ENCODE results near the gene PCDHB7.
"Not testable (repeated sequence)": the region's sequence is repeated elsewhere in the genome, so short reads cannot be mapped to it uniquely, and the experiment has no call there.

Gene PCDHB7

GRCh38 chr5:141182248-141182647 lies 9.8 kb downstream of the PCDHB7 start, which contains the start of gene PCDHB16:
Gene PCDHB16, plus strand, starts transcription at chr5:141182387. Its CDS starts 173 bp downstream, at chr5:141182560.
- no peak for DNase-seq

DNA sequence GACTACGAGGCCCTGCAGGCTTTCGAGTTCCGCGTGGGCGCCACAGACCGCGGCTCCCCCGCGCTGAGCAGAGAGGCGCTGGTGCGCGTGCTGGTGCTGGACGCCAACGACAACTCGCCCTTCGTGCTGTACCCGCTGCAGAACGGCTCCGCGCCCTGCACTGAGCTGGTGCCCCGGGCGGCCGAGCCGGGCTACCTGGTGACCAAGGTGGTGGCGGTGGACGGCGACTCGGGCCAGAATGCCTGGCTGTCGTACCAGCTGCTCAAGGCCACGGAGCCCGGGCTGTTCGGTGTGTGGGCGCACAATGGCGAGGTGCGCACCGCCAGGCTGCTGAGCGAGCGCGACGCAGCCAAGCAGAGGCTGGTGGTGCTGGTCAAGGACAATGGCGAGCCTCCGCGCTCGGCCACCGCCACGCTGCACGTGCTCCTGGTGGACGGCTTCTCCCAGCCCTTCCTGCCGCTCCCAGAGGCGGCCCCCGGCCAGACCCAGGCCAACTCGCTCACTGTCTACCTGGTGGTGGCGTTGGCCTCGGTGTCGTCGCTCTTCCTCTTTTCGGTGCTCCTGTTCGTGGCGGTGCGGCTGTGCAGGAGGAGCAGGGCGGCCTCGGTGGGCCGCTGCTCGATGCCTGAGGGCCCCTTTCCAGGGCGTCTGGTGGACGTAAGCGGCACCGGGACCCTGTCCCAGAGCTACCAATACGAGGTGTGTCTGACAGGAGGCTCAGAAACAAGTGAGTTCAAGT lies 11.8 kb downstream of the PCDHB7 start:
- DNase-seq: not testable (repeated sequence)

GRCh38 chr5:141186897-141187512 lies 14.6 kb downstream of the PCDHB7 start, which contains the start of gene PCDHB9:
Gene PCDHB9, plus strand, starts transcription at chr5:141187161. Its CDS starts 158 bp downstream, at chr5:141187319.
- DNase-seq: peak; percentile 55

DNA sequence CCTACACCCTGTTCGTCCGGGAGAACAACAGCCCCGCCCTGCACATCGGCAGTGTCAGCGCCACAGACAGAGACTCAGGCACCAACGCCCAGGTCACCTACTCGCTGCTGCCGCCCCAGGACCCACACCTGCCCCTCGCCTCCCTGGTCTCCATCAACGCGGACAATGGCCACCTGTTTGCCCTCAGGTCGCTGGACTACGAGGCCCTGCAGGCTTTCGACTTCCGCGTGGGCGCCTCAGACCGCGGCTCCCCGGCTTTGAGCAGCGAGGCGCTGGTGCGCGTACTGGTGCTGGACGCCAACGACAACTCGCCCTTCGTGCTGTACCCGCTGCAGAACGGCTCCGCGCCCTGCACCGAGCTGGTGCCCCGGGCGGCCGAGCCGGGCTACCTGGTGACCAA lies 16.2 kb downstream of the PCDHB7 start:
- DNase-seq: not testable (repeated sequence)

DNA sequence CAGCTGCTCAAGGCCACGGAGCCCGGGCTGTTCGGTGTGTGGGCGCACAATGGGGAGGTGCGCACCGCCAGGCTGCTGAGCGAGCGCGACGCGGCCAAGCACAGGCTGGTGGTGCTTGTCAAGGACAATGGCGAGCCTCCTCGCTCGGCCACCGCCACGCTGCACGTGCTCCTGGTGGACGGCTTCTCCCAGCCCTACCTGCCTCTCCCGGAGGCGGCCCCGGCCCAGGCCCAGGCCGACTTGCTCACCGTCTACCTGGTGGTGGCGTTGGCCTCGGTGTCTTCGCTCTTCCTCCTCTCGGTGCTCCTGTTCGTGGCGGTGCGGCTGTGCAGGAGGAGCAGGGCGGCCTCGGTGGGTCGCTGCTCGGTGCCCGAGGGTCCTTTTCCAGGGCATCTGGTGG lies 16.7 kb downstream of the PCDHB7 start:
- DNase-seq: not testable (repeated sequence)

GRCh38 chr5:141192110-141192725 lies 19.8 kb downstream of the PCDHB7 start, which contains the start of gene PCDHB10:
Gene PCDHB10, plus strand, starts transcription at chr5:141192353. Its CDS starts 200 bp downstream, at chr5:141192553.
- no peak for DNase-seq

DNA sequence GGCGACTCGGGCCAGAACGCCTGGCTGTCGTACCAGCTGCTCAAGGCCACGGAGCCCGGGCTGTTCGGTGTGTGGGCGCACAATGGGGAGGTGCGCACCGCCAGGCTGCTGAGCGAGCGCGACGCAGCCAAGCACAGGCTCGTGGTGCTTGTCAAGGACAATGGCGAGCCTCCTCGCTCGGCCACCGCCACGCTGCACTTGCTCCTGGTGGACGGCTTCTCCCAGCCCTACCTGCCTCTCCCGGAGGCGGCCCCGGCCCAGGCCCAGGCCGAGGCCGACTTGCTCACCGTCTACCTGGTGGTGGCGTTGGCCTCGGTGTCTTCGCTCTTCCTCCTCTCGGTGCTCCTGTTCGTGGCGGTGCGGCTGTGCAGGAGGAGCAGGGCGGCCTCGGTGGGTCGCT lies 21.9 kb downstream of the PCDHB7 start:
- not testable (repeated sequence) for DNase-seq

DNA sequence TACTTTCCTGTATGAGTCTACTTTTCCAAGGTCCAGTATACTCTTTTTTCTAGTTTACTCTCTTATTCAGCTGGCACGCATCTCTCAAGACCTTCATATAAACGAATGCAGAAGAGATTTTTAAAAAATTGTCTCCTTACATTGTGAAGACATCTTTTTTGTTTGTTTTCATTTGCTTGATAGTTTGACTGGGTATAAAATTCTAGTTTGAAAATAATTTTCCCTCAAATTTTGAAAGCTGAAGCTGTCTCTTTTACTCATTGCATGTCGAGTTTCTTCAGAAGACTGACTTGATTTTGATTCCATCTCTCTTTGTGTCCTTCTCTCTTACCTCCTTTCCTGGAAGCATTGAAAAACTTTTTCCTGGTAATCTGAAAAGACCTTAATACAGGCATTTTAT lies 23.9 kb downstream of the PCDHB7 start:
- no peak for DNase-seq

DNA sequence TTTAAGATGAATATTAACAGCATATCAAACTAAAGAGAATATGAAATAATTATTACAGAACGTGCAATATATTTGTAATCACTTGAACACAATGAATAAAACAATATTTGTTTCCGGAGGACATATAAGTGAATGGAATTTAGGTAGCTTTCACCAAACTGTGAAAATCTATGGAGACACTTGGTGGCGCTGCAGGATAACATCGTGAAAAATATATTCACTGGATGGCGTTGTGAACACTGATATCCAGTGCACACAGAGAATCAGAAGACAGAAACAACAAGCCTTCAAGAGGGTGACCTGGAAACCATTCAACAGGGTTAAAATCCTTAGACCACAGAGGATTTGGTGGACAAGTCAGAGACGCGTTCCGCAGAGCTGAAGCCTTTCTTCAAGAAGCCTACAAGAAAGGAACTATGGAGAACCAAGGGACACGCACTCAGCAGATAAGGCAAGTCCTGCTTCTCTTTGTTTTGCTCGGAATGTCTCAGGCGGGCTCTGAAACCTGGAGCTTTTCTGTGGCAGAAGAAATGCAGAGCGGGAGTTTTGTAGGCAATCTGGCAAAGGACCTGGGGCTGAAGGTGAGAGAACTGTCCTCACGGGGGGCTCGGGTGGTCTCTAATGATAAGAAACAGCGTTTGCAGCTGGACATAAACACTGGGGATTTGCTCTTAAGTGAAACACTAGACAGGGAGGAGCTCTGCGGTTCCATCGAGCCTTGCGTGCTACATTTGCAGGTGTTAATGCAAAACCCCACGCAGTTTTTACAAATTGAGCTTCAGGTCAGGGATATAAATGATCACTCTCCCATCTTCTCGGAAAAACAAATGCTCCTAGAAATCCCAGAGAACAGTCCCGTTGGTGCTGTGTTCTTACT lies 27.2 kb downstream of the PCDHB7 start, which contains the start of gene PCDHB11:
TSS of gene PCDHB11 (plus strand) at position 269 of the 877 bp plus-strand sequence. CDS start at position 417, 148 bp downstream.
- no peak for DNase-seq

GRCh38 chr5:141201126-141201525 lies 28.7 kb downstream of the PCDHB7 start:
- DNase-seq: not testable (repeated sequence)

DNA sequence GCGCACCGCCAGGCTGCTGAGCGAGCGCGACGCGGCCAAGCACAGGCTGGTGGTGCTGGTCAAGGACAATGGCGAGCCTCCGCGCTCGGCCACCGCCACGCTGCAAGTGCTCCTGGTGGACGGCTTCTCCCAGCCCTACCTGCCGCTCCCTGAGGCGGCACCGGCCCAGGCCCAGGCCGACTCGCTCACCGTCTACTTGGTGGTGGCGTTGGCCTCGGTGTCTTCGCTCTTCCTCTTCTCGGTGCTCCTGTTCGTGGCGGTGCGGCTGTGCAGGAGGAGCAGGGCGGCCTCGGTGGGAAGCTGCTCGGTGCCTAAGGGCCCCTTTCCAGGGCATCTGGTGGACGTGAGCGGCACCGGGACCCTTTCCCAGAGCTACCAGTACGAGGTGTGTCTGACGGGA lies 29.2 kb downstream of the PCDHB7 start:
- not testable (repeated sequence) for DNase-seq

DNA sequence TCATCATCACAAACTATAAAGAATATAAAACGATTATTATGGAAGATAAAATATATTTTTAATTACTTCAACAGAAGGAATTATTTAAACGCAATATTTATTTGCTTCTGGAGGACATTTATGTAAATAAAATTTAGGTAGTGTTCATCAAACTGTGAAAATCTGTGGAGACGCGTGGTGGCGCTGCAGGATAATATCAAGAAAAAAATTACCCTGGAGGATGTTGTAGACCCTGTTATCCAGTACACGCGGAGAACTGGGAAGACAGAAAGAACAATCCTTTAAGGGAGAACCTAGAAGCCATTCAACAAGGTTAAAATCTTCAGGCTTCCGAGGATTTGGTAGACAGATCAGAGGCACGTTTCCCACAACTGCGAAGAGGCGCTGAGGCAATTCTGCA lies 36.0 kb downstream of the PCDHB7 start, which contains the start of gene PCDHB12:
TSS of gene PCDHB12 (plus strand) at position 242 of the 400 bp plus-strand sequence. CDS start 189 bp downstream, outside the sequence.
- no peak for DNase-seq

- DNase-seq: not testable (repeated sequence)
Observed at GRCh38 chr5:141210281-141210680, 37.8 kb downstream of the PCDHB7 start.

DNA sequence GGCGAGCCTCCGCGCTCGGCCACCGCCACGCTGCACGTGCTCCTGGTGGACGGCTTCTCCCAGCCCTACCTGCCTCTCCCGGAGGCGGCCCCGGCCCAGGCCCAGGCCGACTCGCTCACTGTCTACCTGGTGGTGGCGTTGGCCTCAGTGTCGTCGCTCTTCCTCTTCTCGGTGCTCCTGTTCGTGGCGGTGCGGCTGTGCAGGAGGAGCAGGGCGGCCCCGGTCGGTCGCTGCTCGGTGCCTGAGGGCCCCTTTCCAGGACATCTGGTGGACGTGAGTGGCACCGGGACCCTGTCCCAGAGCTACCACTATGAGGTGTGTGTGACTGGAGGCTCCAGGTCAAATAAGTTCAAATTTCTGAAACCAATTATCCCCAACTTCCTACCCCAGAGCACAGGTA lies 38.4 kb downstream of the PCDHB7 start:
- not testable (repeated sequence) for DNase-seq

DNA sequence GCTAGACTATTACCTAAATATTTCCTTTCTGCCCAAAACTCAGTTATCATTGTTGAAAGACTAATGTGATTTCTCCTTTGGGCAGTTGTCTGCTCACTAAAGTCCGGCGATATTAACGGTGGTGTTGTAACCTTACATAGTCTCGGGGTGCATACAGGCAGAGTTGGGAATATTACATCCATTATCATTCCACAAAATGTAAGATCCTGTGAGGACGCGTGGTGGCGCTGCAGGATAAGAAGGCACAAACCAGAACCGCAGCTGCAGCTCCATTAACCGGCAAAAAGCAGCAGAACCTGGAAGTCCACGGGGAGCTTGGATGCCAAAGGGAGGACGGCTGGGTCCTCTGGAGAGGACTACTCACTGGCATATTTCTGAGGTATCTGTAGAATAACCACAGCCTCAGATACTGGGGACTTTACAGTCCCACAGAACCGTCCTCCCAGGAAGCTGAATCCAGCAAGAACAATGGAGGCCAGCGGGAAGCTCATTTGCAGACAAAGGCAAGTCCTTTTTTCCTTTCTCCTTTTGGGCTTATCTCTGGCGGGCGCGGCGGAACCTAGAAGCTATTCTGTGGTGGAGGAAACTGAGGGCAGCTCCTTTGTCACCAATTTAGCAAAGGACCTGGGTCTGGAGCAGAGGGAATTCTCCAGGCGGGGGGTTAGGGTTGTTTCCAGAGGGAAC lies 41.4 kb downstream of the PCDHB7 start, which contains the start of gene PCDHB13:
TSS of gene PCDHB13 (plus strand) at position 264 of the 684 bp plus-strand sequence. CDS start at position 469, 205 bp downstream.
- not testable (repeated sequence) for DNase-seq

- DNase-seq: not testable (repeated sequence)
Observed at GRCh38 chr5:141214583-141214982, 42.1 kb downstream of the PCDHB7 start.

DNA sequence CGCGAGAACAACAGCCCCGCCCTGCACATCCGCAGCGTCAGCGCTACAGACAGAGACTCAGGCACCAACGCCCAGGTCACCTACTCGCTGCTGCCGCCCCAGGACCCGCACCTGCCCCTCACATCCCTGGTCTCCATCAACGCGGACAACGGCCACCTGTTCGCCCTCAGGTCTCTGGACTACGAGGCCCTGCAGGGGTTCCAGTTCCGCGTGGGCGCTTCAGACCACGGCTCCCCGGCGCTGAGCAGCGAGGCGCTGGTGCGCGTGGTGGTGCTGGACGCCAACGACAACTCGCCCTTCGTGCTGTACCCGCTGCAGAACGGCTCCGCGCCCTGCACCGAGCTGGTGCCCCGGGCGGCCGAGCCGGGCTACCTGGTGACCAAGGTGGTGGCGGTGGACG lies 43.1 kb downstream of the PCDHB7 start:
- DNase-seq: not testable (repeated sequence)

- DNase-seq: not testable (repeated sequence)
Observed at GRCh38 chr5:141216035-141216434, 43.6 kb downstream of the PCDHB7 start.

DNA sequence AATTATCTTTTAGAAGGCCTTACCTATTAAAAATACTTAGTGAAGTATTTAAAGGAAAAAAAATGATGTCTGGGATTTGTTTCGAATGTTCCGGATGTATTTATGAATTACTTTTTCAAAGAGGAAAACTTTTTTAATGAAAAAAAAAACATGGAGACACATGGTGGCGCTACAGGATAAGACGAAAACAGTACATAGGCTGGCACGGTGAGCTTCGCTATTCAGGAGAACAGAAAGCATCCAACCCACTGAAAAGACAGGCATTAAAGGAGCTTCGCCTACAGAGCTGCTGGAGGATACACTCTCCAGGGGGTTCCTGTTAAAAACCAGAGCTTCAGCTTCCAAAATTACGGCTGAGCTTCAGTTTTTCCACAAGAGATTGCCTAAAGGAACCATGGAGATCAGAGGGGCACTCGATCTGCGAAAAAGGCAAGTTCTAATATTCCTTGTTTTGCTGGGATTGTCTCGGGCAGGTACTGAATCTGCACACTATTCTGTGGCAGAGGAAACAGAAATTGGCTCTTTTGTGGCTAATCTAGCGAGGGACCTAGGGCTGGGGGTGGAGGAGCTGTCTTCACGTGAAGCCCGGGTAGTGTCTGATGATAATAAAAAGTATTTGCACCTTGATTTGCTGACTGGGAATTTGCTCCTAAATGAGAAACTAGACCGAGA lies 50.8 kb downstream of the PCDHB7 start, which contains the start of gene PCDHB14:
TSS of gene PCDHB14 (plus strand) at position 232 of the 672 bp plus-strand sequence. CDS start at position 395, 163 bp downstream.
- DNase-seq: no peak

DNA sequence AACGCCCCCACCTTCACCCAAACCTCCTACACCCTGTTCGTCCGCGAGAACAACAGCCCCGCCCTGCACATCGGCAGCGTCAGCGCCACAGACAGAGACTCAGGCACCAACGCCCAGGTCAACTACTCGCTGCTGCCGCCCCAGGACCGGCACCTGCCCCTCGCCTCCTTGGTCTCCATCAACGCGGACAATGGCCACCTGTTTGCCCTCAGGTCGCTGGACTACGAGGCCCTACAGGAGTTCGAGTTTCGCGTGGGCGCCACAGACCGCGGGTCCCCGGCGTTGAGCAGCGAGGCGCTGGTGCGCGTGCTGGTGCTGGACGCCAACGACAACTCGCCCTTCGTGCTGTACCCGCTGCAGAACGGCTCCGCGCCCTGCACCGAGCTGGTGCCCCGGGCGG lies 52.4 kb downstream of the PCDHB7 start:
- DNase-seq: not testable (repeated sequence)

GRCh38 chr5:141225421-141225820 lies 53.0 kb downstream of the PCDHB7 start:
- DNase-seq: not testable (repeated sequence)
